ENCODE measurements around the gene NBDY. TPM values are rescaled to one million over a fixed set of nuclear protein-coding genes. Genes with fewer than 3 reads are reported as not detected.

The NBDY gene
- total and polyA plus RNA-seq, 2 of the 4 experiments (the other 2 are of a cell fraction): 3.2 to 61.5 TPM

GRCh38 chrX:56788229-56788628 lies 59.2 kb downstream of the NBDY start:
- Histone ChIP-seq H3K23ac (ENCODE audit: low read depth, low read length) (no peak overlapping the region), H3K36me3 (ENCODE audit: control insufficient read depth, insufficient read depth, low read length) (peaks cover 6% of the 10 kb centered on the region; the same call in 1 of the 2 replicates)
- peak; percentile 26 for DNase-seq

More at GRCh38 chrX:56788229-56788628, 59.2 kb downstream of the NBDY start:
- no CpG with 5 or more reads among the region's 3 CpGs for WGBS, 2 experiments (ENCODE audit: extremely low coverage in 2 of 2, insufficient read length in 1 of 2)
- Histone ChIP-seq H2BK15ac (ENCODE audit: low read depth, low read length) (no peak overlapping the region), H3K79me1 (ENCODE audit: low read depth in 1 of 2, low read length in 2 of 2) (0 out of 4 replicates have a peak, but pooled peaks cover 0 to 3% of the 10 kb centered on the region in 2 experiments), H4K8ac (ENCODE audit: low read depth in 2 of 2, low read length in 2 of 2) (no peak overlapping the region), H2AK5ac (ENCODE audit: low read depth, low read length) (no peak overlapping the region), H4K20me1 (ENCODE audit: insufficient read depth, low read length) (no peaks in the 10 kb centered on the region; the same call in 1 of the 2 replicates), H3K4ac (ENCODE audit: low read depth, low read length) (no peak overlapping the region), H3K18ac (ENCODE audit: low read depth, low read length) (no peak overlapping the region), H3K9me3 (ENCODE audit: control insufficient read depth, insufficient read depth, low read length) (no peaks in the 10 kb centered on the region), H3K27me3 (ENCODE audit: control insufficient read depth, insufficient read depth, low read length) (no peaks in the 10 kb centered on the region), H2BK20ac (ENCODE audit: low read depth, low read length) (no peak overlapping the region), H3K4me1 (ENCODE audit: control insufficient read depth, insufficient read depth, low read length) (no peaks in the 10 kb centered on the region), H3K4me2 (ENCODE audit: low read depth, low read length) (no peak overlapping the region), H3K9ac (ENCODE audit: low read depth, low read length) (no peak overlapping the region), H3K27ac (ENCODE audit: insufficient read depth, low read length) (no peak overlapping the region), H4K91ac (ENCODE audit: insufficient read depth, low read depth, low read length) (no peak overlapping the region), H2BK120ac (ENCODE audit: low read depth, low read length) (no peak overlapping the region), H3K14ac (replicated peaks; ENCODE audit: low read depth, low read length) (no peak overlapping the region), H4K5ac (ENCODE audit: low read depth, low read length) (no peak overlapping the region), H2AK9ac (replicated peaks; ENCODE audit: low read depth, low read length, poor library complexity) (no peak overlapping the region), H3K9me1 (ENCODE audit: insufficient read depth, low read length) (no peaks in the 10 kb centered on the region; the same call in 1 of the 2 replicates), H3K56ac (ENCODE audit: extremely low read depth, insufficient read depth, low read length) (no peak overlapping the region), H3K4me3 (ENCODE audit: insufficient read depth, low read depth, low read length) (no peak overlapping the region), H2AFZ (replicated peaks; ENCODE audit: low read length, poor library complexity) (no peak overlapping the region), H2BK5ac (ENCODE audit: low read depth, low read length, poor library complexity, severe bottlenecking) (no peak overlapping the region)
- no peak for ATAC-seq (ENCODE audit: low read depth)
- POLR2A ChIA-PET (ENCODE audit: unreplicated experiment): no interaction called here
- in situ Hi-C loops (cut with MboI; ENCODE audit: low sequenced_read_pairs): no loop called here
- CTCF ChIA-PET: interaction anchor here (0.6 kb wide), 1 partner anchor 499 kb away, joined by 3 read pairs; no protein-coding TSS in a partner anchor
- dilution Hi-C loops (cut with HindIII; ENCODE audit: low sequenced_read_pairs, unreplicated experiment): no loop called here
- TF ChIP-seq FOS (IDR thresholded peaks at IDR 0.05; ENCODE audit: low read depth, low read length): no peak
- peak; percentile 43 for TF ChIP-seq RAD21 (IDR thresholded peaks at IDR 0.05; ENCODE audit: low read length)
- TF ChIP-seq NFE2L2 (IDR thresholded peaks at IDR 0.05; ENCODE audit: low read depth, low read length): no peak
- no peak for TF ChIP-seq SMC3 (IDR thresholded peaks at IDR 0.05; ENCODE audit: low read depth, low read length)
- no peak for TF ChIP-seq CEBPB (IDR thresholded peaks at IDR 0.05; ENCODE audit: low read depth, low read length)
- peak; percentile 38 for TF ChIP-seq CTCF (conservative IDR thresholded peaks at IDR 0.05; ENCODE audit: low read depth, low read length)
- no peak for TF ChIP-seq CHD1 (IDR thresholded peaks at IDR 0.05; ENCODE audit: low read depth, low read length)
- intact Hi-C loops (cut with micrococcal nuclease): no loop called here
- BruUV-seq (replicated peaks): no TSS peak

All from IMR-90 (cell line).